SU-DHL-6 (cell line): ENCODE results near the gene LCP1.

Experiments used
- EZH2phosphoT487 ChIP-seq: fragments of 200-600 bp; sonication (generic), shearing (Covaris generic); conservative IDR thresholded peaks from 2 replicates; pipeline ENCODE4 v1.6.1; 2018; ENCODE audit warnings: mild to moderate bottlenecking, antibody characterized with exemption, low read length, moderate library complexity, mixed read lengths
- TF ChIP-seq, protein P1 (sequence below): fragments of 200-600 bp; sonication (generic); IDR thresholded peaks from one replicate; pipeline ENCODE4 v1.5.1; 2017; ENCODE audit warnings: antibody characterized with exemption, mild to moderate bottlenecking, low read length, moderate library complexity; ENCODE audit not compliant: insufficient read depth, poor library complexity, severe bottlenecking

DNA sequence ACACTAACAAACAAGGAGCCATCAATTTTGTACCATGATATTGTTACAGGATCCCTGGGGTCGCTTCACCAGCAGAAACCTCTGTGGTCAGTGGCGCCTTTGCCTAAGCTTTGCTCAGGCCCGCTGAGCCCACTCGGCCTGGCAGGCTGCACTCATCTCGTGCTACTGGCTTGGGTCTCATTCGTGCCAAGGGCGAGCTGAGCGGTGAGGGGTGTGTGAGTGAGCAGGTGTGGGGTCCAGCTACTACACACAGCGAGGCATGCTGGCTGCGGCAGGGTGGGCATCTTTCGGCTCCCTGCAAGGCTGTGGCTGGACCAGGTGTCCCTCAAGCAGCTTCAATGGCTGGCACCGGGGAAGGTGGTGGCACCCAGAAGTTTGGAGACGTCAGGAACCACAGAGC is 96.2 kb downstream of the LCP1 start:
- TF ChIP-seq, protein P1, sequence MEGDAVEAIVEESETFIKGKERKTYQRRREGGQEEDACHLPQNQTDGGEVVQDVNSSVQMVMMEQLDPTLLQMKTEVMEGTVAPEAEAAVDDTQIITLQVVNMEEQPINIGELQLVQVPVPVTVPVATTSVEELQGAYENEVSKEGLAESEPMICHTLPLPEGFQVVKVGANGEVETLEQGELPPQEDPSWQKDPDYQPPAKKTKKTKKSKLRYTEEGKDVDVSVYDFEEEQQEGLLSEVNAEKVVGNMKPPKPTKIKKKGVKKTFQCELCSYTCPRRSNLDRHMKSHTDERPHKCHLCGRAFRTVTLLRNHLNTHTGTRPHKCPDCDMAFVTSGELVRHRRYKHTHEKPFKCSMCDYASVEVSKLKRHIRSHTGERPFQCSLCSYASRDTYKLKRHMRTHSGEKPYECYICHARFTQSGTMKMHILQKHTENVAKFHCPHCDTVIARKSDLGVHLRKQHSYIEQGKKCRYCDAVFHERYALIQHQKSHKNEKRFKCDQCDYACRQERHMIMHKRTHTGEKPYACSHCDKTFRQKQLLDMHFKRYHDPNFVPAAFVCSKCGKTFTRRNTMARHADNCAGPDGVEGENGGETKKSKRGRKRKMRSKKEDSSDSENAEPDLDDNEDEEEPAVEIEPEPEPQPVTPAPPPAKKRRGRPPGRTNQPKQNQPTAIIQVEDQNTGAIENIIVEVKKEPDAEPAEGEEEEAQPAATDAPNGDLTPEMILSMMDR: no peak
- no peak for TF ChIP-seq EZH2phosphoT487
